ENCODE measurements around the gene ZFAND2B. TPM values are rescaled to one million over a fixed set of nuclear protein-coding genes. Genes with fewer than 3 reads are reported as not detected.

The ZFAND2B gene
- total and polyA plus RNA-seq, 2 experiments from 2014 or later, result 16.3 to 30.0 TPM

DNA sequence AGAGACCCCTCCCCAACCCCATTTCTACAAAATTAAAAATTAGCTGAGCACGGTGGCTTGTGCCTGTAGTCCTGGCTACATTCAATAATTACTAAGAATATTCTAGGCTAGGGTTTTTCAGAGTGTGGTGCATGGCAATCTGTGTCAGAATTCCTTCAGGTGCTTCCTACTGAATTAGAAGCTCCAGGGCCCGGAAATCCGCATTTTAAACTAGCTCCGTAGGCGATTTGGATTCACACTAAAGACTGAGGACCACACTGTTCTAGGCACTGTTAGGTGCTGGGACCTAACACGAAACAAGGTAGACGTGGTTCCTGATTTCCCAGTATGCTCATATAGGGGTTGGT is 628 bp upstream of the ZFAND2B start:
- Mint-ChIP-seq H3K9me3 (peaks cover 6% of the 10 kb centered on the region; the same call in 2 of the 3 replicates), H3K27me3 (ENCODE audit: insufficient read depth, low read depth, poor library complexity) (peaks cover 10% of the 10 kb centered on the region), H3K4me3 (peak overlapping the region; percentile 88), H3K36me3 (ENCODE audit: low read depth) (peaks cover 21% of the 10 kb centered on the region), H3K4me1 (peaks cover 13% of the 10 kb centered on the region; the same call in 2 of the 3 replicates), H3K27ac (peak overlapping the region; percentile 87)
- Histone ChIP-seq H3K4me3 (peak overlapping the region; percentile 84), H3K9me2 (ENCODE audit: insufficient read depth) (no peaks in the 10 kb centered on the region), H2AFZ (peak overlapping the region; percentile 98), H3K4me2 (peak overlapping the region; percentile 96), H3K79me2 (replicated peaks; ENCODE audit: insufficient read depth) (no peaks in the 10 kb centered on the region), H4K20me1 (replicated peaks; ENCODE audit: insufficient read depth) (no peaks in the 10 kb centered on the region; the same call in 1 of the 2 replicates), H3K36me3 (ENCODE audit: insufficient read depth) (no peaks in the 10 kb centered on the region; the same call in 1 of the 2 replicates), H3F3A (replicated peaks; ENCODE audit: low read depth) (peaks cover 15% of the 10 kb centered on the region; the same call in 1 of the 2 replicates), H3K27me3 (ENCODE audit: insufficient read depth) (no peaks in the 10 kb centered on the region), H3K4me1 (ENCODE audit: insufficient read depth) (peaks cover 15% of the 10 kb centered on the region), H3K27ac (ENCODE audit: low read depth) (0 out of 2 replicates have a peak overlapping the region, but pooled peaks have one; percentile 74)
- TF ChIP-seq, protein P1, sequence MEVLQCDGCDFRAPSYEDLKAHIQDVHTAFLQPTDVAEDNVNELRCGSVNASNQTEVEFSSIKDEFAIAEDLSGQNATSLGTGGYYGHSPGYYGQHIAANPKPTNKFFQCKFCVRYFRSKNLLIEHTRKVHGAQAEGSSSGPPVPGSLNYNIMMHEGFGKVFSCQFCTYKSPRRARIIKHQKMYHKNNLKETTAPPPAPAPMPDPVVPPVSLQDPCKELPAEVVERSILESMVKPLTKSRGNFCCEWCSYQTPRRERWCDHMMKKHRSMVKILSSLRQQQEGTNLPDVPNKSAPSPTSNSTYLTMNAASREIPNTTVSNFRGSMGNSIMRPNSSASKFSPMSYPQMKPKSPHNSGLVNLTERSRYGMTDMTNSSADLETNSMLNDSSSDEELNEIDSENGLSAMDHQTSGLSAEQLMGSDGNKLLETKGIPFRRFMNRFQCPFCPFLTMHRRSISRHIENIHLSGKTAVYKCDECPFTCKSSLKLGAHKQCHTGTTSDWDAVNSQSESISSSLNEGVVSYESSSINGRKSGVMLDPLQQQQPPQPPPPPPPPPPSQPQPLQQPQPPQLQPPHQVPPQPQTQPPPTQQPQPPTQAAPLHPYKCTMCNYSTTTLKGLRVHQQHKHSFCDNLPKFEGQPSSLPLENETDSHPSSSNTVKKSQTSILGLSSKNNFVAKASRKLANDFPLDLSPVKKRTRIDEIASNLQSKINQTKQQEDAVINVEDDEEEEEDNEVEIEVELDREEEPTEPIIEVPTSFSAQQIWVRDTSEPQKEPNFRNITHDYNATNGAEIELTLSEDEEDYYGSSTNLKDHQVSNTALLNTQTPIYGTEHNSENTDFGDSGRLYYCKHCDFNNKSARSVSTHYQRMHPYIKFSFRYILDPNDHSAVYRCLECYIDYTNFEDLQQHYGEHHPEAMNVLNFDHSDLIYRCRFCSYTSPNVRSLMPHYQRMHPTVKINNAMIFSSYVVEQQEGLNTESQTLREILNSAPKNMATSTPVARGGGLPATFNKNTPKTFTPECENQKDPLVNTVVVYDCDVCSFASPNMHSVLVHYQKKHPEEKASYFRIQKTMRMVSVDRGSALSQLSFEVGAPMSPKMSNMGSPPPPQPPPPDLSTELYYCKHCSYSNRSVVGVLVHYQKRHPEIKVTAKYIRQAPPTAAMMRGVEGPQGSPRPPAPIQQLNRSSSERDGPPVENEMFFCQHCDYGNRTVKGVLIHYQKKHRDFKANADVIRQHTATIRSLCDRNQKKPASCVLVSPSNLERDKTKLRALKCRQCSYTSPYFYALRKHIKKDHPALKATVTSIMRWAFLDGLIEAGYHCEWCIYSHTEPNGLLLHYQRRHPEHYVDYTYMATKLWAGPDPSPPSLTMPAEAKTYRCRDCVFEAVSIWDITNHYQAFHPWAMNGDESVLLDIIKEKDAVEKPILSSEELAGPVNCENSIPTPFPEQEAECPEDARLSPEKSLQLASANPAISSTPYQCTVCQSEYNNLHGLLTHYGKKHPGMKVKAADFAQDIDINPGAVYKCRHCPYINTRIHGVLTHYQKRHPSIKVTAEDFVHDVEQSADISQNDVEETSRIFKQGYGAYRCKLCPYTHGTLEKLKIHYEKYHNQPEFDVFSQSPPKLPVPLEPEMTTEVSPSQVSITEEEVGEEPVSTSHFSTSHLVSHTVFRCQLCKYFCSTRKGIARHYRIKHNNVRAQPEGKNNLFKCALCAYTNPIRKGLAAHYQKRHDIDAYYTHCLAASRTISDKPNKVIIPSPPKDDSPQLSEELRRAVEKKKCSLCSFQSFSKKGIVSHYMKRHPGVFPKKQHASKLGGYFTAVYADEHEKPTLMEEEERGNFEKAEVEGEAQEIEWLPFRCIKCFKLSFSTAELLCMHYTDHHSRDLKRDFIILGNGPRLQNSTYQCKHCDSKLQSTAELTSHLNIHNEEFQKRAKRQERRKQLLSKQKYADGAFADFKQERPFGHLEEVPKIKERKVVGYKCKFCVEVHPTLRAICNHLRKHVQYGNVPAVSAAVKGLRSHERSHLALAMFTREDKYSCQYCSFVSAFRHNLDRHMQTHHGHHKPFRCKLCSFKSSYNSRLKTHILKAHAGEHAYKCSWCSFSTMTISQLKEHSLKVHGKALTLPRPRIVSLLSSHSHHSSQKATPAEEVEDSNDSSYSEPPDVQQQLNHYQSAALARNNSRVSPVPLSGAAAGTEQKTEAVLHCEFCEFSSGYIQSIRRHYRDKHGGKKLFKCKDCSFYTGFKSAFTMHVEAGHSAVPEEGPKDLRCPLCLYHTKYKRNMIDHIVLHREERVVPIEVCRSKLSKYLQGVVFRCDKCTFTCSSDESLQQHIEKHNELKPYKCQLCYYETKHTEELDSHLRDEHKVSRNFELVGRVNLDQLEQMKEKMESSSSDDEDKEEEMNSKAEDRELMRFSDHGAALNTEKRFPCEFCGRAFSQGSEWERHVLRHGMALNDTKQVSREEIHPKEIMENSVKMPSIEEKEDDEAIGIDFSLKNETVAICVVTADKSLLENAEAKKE (CRISPR knock-in tag; IDR thresholded peaks at IDR 0.05), result no peak
- TF ChIP-seq EZH2 (IDR thresholded peaks at IDR 0.05; ENCODE audit: low read depth, unreplicated experiment) (no peak), STAT1 (IDR thresholded peaks at IDR 0.05; ENCODE audit: unreplicated experiment) (no peak), EZH2phosphoT487 (IDR thresholded peaks at IDR 0.05; ENCODE audit: unreplicated experiment) (no peak), ZNF114 (CRISPR knock-in tag; IDR thresholded peaks at IDR 0.05) (no peak)
- ATAC-seq, result no peak
- peak; percentile 15 for DNase-seq (ENCODE audit: low spot score)

Measured in GM23338 (cell line).